AG09309 (cell line): Measurements from ENCODE around the gene CYP27C1.

Source experiments
- DNase-seq: peaks from one replicate; pipeline ENCODE4 v3.0.0-alpha.2; 2010; ENCODE audit warnings: low read depth
- H3K4me3 ChIP-seq: 2 replicates; pipeline ENCODE4 v1.5.1; 2011; ENCODE audit warnings: mild to moderate bottlenecking, low read depth, low read length, moderate library complexity; ENCODE audit not compliant: control insufficient read depth
- CTCF ChIP-seq: IDR thresholded peaks from 2 replicates; pipeline ENCODE4 v1.5.1; 2011; ENCODE audit warnings: mild to moderate bottlenecking, low read depth, low read length, inconsistent platforms; ENCODE audit not compliant: insufficient read depth, control insufficient read depth; ENCODE audit errors: missing control alignments

Gene CYP27C1

DNA sequence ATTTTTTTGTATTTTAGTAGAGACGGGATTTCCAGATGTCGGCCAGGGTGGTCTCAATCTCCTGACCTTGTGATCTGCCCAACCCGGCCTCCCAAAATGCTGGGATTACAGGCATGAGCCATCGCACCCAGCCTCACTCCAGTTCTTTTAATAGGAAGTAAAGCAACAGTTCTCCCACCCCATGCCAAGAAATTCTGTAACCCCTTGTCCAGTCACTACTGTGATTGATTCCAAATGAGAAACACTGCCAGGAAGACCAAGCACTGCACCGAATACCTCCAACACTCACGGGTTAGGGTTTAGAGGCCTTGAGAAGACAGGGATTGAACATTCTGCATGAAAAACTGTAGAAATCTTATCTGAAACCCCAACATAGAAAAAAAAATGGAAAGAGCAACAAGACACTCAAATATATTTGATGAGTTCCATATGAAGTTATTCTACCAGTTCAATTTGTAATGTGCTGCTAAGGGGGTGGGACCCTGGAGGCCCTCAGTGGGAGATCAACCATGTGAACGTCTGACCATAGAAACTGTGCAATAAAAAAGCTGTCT is 65.0 kb downstream of the CYP27C1 start:
- H3K4me3 ChIP-seq, result no peak overlapping the region
- peak; percentile 66 for DNase-seq
- TF ChIP-seq CTCF, result no peak

DNA sequence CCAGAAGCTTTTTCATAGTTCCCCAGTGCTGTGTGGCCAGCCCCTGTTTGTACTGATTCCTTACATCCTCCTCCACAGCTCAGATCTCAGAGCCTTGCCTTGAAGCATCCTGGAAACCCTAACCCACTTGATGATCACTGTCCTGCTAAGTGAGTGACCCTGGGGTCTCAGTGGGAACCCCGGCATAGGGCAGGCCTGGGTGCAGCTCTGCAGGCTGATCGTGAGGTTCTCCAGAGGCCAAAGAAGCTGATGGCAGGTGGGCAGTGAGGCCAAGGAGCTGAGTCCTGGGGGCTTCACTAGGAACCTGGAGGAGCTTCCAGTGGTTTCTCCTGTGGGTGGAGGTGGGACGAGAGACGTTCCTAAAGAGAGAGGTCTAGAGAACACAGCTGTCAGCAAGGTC is 65.7 kb downstream of the CYP27C1 start:
- no peak overlapping the region for H3K4me3 ChIP-seq
- no peak for DNase-seq
- no peak for TF ChIP-seq CTCF

DNA sequence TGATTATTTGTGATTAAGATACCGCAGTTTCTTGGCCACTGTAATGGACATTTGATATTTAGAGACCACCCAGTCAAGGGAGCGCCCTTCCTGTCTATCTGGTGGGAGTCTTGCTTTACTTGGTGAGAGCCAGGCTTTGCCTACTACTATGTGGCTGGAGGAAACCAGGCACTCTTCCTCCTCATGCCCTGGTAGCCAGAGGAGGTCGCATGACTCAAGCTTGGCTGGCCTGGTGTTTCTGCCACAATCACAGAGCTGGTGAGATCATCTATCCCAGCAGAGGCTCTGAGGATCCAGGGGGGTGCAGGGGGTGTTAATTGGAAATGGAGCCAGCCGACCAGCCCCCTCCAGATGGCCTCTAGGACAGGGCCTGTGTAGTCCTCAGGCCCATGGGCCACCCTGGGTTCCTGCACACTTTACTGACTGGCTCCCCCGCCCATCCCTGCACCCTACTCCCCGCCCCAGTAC is 66.4 kb downstream of the CYP27C1 start:
- DNase-seq, result peak; percentile 74
- H3K4me3 ChIP-seq, result no peak overlapping the region

GRCh38 chr2:127150996-127151395 is 69.1 kb downstream of the CYP27C1 start:
- DNase-seq, result no peak
- no peak for TF ChIP-seq CTCF
- H3K4me3 ChIP-seq, result no peak overlapping the region

More for the DNA sequence above, 66.4 kb downstream of the CYP27C1 start:
- no peak for TF ChIP-seq CTCF

DNA sequence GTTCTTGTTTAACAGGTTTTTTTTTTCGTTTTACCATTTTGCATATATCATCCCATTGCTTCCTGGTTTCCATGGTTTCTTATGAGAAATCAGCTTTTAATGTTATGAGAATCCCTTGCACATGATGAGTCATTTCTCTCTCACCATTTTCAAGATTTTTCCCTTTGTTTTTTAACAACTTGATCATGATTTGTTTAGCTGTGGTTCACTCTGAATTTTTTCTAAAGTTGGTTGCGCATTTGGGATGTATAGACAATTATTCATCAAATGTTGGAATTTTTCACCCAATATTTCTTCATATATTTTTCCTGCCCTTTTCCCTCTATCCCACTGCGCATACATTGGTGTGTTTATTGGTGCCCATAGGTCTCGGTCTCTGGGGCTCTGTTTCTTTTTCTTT is 70.7 kb downstream of the CYP27C1 start:
- DNase-seq, result peak; percentile 87
- TF ChIP-seq CTCF, result no peak
- H3K4me3 ChIP-seq, result no peak overlapping the region

- no peak for TF ChIP-seq CTCF
- no peak for DNase-seq
- H3K4me3 ChIP-seq, result no peak overlapping the region
These were observed 73.1 kb downstream of the CYP27C1 start for GRCh38 chr2:127146820-127147502.
